ENCODE data around the gene ZMPSTE24.

- no peak for TF ChIP-seq POLR2AphosphoS5 (IDR thresholded peaks at IDR 0.05)
- TF ChIP-seq, protein P1, sequence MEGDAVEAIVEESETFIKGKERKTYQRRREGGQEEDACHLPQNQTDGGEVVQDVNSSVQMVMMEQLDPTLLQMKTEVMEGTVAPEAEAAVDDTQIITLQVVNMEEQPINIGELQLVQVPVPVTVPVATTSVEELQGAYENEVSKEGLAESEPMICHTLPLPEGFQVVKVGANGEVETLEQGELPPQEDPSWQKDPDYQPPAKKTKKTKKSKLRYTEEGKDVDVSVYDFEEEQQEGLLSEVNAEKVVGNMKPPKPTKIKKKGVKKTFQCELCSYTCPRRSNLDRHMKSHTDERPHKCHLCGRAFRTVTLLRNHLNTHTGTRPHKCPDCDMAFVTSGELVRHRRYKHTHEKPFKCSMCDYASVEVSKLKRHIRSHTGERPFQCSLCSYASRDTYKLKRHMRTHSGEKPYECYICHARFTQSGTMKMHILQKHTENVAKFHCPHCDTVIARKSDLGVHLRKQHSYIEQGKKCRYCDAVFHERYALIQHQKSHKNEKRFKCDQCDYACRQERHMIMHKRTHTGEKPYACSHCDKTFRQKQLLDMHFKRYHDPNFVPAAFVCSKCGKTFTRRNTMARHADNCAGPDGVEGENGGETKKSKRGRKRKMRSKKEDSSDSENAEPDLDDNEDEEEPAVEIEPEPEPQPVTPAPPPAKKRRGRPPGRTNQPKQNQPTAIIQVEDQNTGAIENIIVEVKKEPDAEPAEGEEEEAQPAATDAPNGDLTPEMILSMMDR (IDR thresholded peaks at IDR 0.05) = no peak
- no peak for TF ChIP-seq POLR2A (IDR thresholded peaks at IDR 0.05; ENCODE audit: low read depth)
- no peak for TF ChIP-seq EP300 (IDR thresholded peaks at IDR 0.05)
These were observed 371 bp downstream of the ZMPSTE24 start for GRCh38 chr1:40258445-40258769.
